Suppressor macrophage treated with lipopolysaccharide for 4 hours (primary cell): ENCODE results near the gene ATF6B.
"Not testable (repeated sequence)": the region's sequence is repeated elsewhere in the genome, so short reads cannot be mapped to it uniquely, and the experiment has no call there.

Experiments
- DNase-seq: peaks from one replicate; pipeline ENCODE4 v3.0.0-alpha.2; 2020

Gene ATF6B

DNA sequence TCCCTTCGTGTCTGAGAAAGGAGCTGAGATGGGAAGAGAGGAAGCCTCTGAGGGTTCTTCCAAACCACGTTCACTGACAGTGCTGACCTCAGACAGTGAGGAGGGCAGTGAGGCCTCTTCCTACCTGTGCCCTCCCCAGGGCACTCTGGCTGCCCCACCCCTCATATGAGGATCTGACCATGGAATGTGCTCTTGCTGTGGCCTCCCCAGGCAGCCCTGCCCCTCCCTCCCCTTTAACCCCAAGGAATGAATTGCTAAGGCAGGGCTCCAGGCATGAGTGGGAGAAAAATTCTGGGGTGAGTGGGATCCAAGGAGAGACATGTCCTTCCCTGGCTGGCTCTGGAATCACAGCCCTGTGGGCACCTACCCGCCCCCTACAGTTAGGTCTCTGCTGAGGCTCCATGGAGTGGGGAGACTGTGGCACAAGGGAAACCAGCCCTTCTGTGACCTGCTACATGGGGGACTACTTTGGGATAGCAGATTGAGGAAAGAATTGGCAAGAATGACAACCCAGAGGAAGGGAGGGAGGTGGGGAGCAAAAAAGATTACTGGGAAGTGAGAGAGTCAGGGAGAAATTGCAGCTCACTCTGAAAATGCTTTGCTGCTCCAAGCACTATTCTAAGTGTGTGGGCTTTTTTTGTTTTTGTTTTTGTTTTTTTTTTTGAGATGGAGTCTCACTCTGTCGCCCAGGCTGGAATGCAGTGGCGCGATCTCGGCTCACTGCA, 48.3 kb downstream of the ATF6B start:
- DNase-seq = no peak

DNA sequence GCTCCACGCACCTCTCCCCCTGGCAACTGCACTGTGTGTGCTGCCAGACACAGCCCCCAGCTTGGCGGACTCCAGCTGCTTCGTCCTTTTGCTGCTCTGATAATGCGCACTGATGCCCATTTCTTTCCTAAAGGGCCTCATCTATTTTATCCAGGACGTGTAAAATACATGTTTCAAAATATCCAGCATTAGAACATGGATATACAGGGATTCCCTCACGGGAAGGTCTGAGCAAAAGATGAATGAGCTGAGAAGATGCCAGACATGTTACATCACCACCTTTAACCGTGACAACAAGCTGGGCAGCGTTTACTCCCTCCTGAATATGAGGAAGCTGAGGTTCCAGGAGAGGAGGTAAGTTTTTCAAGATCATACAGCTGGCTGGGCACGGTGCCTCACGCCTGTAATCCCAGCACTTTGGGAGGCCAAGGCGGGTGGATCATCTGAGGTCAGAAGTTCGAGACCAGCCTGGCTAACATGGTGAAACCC, 51.7 kb downstream of the ATF6B start:
- no peak for DNase-seq

DNA sequence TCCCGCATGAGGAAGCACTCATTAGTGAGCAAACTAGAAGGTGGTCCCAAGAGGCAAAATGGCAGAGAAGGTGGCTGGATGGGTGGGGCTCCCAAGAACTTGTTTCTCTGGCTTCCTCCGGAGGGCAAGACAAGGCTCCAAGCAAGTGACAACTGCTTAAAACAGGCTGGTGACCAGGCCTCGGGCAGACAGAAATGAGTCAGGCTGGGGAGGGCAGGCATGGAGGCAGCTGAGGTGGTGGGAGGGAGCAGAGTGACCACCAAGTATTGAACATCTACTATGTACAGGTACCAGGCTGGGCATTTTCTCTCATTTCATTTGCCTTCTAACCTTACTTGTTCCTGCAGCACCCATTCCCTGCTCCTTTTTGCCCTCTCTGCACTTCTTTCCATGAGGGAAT, 52.3 kb downstream of the ATF6B start:
- DNase-seq = no peak

DNA sequence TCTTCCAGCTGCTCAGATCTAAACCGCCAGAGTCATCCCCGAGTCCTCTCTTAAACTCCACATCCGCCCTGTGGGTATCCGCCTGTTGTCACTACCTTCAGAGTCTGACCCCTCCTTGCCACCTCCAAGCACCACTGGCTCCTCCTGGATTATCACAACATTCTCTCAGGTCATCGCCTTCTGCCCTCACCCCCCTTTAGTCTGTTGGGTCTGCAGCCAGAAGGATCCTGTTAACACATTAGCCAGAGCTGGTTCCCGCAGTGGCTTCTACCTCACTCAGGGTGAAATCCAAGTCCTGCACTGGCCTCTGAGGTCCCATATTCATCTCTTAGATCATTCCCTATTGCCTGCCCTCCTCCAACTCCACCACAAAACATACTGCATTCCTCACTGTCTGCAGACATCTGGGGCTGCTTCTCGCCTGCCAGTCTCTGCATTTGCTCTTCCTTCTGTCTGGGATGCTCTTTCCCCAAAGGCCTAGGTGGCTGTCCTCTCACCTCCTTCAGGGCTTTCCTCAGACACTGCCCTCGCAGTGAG, 53.0 kb downstream of the ATF6B start:
- no peak for DNase-seq

DNA sequence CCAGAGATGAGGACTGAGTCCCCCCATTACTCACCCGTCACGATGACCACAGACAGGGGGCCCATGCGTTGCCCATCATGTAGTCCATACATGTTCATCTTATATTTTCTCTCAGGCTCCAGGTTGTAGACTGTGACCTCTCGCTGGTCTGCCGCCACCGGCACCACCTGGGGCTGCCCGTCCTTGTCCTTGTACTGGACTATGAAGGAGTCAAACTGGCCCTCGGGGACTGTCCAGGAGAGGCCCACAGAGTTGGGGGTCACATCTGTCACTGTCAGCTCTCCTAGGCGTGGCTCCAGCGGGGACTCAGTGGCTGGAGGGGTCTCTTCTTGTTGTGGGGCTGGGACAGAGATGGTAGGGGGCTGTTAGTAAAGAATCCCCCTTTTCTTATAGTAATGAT, 54.4 kb downstream of the ATF6B start:
- DNase-seq = no peak

DNA sequence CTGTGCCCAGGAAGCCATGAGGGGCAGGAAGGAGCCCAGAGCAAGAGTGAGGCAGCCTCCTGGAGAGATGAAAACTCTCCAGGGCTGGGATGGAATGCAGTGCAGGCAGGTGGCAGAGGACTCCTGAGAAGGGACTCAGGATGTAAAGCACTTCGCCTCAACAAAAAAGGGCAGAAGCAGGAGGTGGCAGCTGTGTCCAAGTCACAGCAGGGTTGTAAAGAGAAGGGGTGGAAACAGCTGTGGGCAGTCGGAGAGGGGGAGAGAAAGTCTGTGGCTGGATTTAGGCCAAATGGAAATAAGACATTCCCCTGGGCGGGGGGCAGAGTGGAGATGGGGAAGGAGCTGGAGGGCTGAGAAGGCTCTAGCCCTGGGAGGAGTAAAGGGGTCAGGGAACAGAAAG, 54.9 kb downstream of the ATF6B start:
- DNase-seq = no peak

DNA sequence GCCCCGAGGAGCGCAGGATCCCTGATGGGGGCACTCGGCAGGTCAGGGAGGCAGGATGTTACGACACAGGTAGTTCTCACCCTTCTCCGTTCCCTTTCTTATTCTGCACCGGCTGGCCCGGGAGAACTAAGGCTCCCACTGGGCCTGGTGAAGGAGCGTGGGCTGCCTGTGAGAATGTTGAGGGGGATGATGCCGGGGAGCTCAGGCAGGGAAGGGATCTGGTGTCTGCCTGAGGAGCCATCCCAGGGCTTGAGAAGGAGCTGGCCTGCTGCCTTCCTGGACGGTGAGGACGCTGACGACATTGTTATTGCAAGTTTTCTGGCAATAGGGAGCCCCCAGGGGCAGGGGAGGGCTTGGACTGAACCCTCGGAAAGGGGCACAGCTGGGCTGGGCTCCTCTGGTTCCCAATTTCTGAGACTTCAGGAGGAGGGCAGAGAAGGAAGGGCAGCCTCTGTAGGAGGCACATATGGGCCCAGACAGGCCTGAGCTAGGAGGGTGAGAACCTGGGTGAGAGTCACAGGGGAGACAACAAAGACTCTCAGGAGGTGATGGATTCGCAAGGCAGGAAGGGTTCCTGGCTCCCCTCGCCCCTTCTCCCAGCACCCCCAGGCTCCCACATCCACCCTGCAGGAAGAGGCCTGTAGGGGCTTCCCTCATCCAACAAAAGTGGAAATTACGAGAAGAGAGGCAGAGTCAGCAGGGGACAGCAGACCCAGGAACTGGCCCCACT, 57.1 kb downstream of the ATF6B start:
- DNase-seq = no peak

DNA sequence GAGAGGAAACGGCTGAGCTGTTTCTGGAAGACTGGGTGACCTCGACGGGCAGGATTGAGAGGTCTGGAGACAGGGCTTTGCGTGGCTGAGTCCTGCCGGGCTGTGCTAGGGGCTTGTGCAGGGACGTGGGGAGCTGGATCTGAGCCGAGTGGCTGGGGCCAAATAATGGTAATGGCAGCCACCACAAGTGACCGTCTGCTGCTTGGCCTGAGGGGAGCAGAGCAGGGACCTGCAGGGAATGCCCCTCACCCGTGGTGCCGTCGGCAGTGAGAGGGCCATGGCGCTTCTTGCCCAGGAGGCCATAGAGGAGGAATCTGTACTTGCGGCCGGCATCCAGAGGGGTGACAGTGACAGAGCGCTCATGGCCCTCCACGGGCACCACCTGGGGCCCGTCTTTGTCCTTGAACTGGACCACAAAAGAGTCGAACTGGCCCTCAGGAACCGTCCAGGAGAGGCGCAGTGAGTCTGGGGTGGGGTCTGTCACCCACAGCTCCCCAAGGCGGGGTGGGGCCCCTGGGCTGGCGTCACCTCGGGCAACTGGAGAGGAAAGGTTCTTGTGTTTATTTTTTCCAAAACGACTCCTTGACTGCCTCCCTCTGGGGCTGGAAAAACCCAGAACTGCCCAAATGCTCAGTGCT, 58.0 kb downstream of the ATF6B start:
- DNase-seq = no peak

DNA sequence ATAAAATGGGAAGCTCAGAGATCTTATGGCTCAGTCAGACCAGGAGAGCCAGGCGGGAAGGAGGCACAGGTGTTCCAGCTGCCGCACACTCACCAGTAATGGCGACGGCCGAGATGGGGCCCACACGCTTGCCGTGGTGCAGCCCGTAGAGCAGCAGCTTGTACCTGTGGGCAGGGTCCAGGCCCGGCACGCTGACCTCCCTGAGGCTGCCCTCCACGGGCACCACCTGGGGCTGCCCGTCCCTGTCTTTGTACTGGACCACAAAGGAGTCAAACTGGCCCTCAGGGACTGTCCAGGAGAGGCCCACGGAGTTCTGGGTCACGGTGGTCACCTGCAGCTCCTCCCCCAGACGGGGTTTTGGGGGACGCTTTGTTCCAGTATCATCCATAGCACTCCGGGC, 58.6 kb downstream of the ATF6B start:
- DNase-seq = no peak

DNA sequence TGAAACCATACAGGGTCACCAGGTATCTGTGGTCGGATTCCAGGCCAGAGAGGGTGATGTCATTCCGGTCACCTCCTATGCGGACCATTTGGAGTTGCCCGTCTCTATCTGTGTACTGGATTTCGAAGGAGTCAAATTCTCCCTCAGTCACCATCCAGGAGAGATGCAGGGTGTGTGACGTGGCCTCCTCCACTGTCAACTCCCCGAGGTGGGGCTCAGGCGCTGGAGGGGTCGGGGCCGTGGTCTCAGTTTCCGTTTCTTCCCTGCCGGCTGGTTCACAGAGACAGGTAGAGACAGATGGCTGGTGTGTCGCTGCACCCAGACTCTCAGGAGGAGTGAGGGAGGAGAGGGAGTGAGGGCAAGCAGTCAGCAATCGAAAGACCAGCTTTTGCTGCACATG, 59.2 kb downstream of the ATF6B start:
- no peak for DNase-seq

DNA sequence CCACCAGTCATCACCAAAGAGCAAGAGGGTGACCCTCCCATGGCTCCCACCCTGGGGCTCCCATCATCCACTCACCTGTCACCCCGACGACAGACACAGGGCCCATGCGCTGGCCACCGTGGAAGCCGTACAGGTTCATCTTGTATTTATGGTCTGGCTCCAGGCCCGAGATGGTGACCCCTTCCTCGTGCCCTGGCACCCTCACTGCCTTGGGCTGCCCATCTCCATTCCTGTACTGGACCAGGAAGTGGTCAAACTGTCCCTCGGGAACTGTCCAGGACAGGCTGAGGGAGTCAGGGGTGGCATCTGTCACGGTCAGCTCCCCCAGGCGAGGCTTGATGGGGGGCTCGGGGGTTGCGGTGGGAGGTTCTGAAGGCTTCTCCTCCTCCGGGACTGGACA, 59.7 kb downstream of the ATF6B start:
- DNase-seq = not testable (repeated sequence)

DNA sequence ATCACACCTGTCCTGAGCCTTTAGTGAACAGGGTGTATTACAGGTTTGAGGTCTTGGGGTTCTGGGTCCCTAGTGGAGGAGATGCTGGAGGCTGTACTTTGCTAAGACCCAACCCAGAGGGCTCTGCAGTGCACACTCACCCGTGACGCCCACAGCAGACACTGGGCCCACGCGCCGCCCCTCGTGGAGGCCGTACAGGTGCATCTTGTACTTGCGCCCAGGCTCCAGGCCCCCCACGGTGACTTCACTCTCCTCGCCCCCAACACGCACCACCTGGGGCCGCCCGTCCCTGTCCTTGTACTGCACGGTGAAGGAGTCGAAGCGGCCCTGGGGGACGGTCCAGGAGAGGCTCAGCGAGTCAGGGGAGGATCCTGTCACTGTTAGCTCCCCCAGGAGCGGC, 60.5 kb downstream of the ATF6B start:
- not testable (repeated sequence) for DNase-seq
